Left lung (tissue), 14 donors: ENCODE data around the gene SLC35G1. TPM values are rescaled to one million over a fixed set of nuclear protein-coding genes. Genes with fewer than 3 reads are reported as not detected.

ENCODE experiments used
- ATAC-seq: fragments of 200-7000 bp; cut with Tn5 transposase; one replicate; pipeline ENCODE4 v1.9.1; 2020; ENCODE audit warnings: moderate library complexity
- DNase-seq, 4 donors: peaks; one replicate each; pipeline ENCODE4 v3.0.0-alpha.2; 2013 to 2020
- H3K27ac ChIP-seq, 2 donors: fragments of 200-600 bp; sonication (generic) in 1 of 2; one replicate each; pipeline versions ENCODE4 v1.5.0 to v1.8.0; 2020 to 2021
- H3K27me3 ChIP-seq, 2 donors: fragments of 200-600 bp; sonication (generic) in 1 of 2; one replicate each; pipeline versions ENCODE4 v1.5.0 to v1.8.0; 2020 to 2021
- H3K36me3 ChIP-seq, 2 donors: fragments of 200-600 bp; sonication (generic) in 1 of 2; one replicate each; pipeline versions ENCODE4 v1.5.0 to v1.8.0; 2020 to 2021
- H3K4me1 ChIP-seq, 2 donors: fragments of 200-600 bp; one replicate each; pipeline ENCODE4 v1.8.0; 2021
- H3K4me3 ChIP-seq, 2 donors: fragments of 200-600 bp; sonication (generic) in 1 of 2; one replicate each; pipeline versions ENCODE4 v1.5.0 to v1.8.0; 2020 to 2021; ENCODE audit warnings: mild to moderate bottlenecking in 1 of 2
- H3K9me3 ChIP-seq, 2 donors: fragments of 200-600 bp; sonication (generic) in 1 of 2; one replicate each; pipeline versions ENCODE4 v1.5.0 to v1.8.0; 2020 to 2021
- CTCF ChIP-seq, 2 donors: fragments of 200-600 bp; sonication (generic) in 1 of 2; IDR thresholded peaks; one replicate each; pipeline versions ENCODE4 v1.5.0 to v1.8.0; 2021; ENCODE audit warnings: antibody characterized with exemption in 2 of 2
- intact Hi-C, 2 donors: fragments of 100-400 bp; cut with DNase I; formaldehyde crosslinking; loops; one replicate each; pipeline versions ENCODE4 v1.11.2 to v1.14.2; 2022
- long read RNA-seq, 12 donors: library from polyadenylated mRNA in 2 of 12; unstranded in 2 of 12; transcript quantifications; one replicate each; pipeline ENCODE4 v2.0.0 and lab custom pipeline, GENCODE V29; 2019 to 2026
- polyA plus RNA-seq, 6 donors: library from polyadenylated mRNA; unstranded; fragments of 120-200 nt; gene quantifications; one replicate each; pipeline ENCODE4 v1.2.1, GENCODE V29; 2013; ENCODE audit not compliant: insufficient read length in 6 of 6
- total RNA-seq, 2 donors: library from RNA; stranded (reverse); fragmentation: NEBNext Ultra II Directional; extraction: Animal tissue kit (Norgen Biotek cat#: 25700); gene quantifications; one replicate each; pipeline ENCODE4 v1.2.1, GENCODE V29; 2021
- donor health status: DM: no; HTN: yes; CAD: no.
- donor health status: DM: no; HTN: no; CAD: no.

Gene SLC35G1
- 1 to 10 TPM; 3.7 to 5.7 TPM for total RNA-seq
- 1 to 10 TPM; 6.9 to 8.7 (median 7.8) TPM for polyA plus RNA-seq
- long read RNA-seq, donor 1, partial matches to known transcripts: 0 of 2 reads
- long read RNA-seq, donor 1, other reads (novel, unspliced or antisense): 0 of 2 reads
- long read RNA-seq, donor 2, partial matches to known transcripts: 0 of 2 reads
- long read RNA-seq, donor 2, other reads (novel, unspliced or antisense): 0 of 2 reads
- long read RNA-seq, donor 3, partial matches to known transcripts: 0 of 1 reads
- long read RNA-seq, donor 3, other reads (novel, unspliced or antisense): 0 of 1 reads
- long read RNA-seq, donor 4, partial matches to known transcripts: 1 of 7 reads
- long read RNA-seq, donor 4, other reads (novel, unspliced or antisense): 2 of 7 reads
- long read RNA-seq, donor 5: 0 reads
- long read RNA-seq, donor 6, partial matches to known transcripts: 0 of 3 reads
- long read RNA-seq, donor 6, other reads (novel, unspliced or antisense): 0 of 3 reads
- long read RNA-seq, donor 7, partial matches to known transcripts: 0 of 2 reads
- long read RNA-seq, donor 7, other reads (novel, unspliced or antisense): 0 of 2 reads
- long read RNA-seq, donor 8, partial matches to known transcripts: 0 of 1 reads
- long read RNA-seq, donor 8, other reads (novel, unspliced or antisense): 0 of 1 reads
- long read RNA-seq, donor 9: 0 reads
- long read RNA-seq, donor 10: 0 reads
- long read RNA-seq, donor 11, partial matches to known transcripts: 0 of 2 reads
- long read RNA-seq, donor 11, other reads (novel, unspliced or antisense): 0 of 2 reads
- long read RNA-seq, donor 12, partial matches to known transcripts: 0 of 3 reads
- long read RNA-seq, donor 12, other reads (novel, unspliced or antisense): 0 of 3 reads

DNA sequence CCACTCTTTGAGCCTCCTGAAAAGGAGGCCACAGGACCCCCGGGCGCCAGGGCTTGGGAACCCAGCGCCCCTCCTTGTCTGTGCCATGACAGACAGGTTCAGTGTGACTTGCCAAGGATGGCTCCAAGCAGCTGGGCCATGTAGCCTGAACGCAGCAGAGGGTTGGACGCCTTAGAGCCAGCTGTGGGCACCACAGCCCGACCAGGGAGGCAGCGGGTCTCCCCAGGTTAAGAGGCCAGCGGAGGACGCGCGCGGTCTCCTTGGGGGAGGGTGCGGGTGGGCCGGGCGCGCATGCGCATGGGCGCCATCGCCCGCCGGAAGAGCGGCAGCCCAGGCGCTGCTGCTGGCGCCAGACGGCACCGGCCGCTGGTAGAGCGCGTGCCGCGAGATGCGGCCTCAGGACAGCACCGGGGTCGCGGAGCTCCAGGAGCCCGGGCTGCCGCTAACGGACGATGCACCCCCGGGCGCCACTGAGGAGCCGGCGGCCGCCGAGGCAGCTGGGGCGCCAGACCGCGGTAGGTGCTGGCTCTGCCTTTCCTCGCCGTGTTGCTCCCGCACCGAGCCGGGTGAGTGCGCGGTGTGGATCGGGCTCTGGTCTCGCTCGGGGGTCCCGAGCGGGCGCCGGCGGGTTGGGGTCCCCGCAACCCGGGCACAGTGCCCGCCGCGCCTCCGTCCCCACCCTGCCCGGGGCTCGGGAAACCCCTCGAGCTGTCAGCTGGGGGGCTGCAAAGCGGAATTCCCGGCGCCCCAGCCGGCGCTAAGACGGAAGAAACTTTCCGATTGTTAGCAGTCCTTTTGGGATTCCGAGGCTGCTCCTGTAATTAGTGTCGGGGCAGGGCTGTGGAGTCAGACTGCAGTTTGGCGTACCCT, at the start of gene SLC35G1:
Gene SLC35G1, plus strand, starts transcription at position 333 of the 870 bp plus-strand sequence. Its CDS starts 56 bp downstream, at position 389.
- ATAC-seq: peak; percentile 96
- H3K4me3 ChIP-seq: peak within 1 kb of the TSS; percentile 68 to 97
- no peaks in the 10 kb centered on the region for H3K36me3 ChIP-seq
- H3K27ac ChIP-seq: peak within 1 kb of the TSS in 1 of 2 donors; percentile 64
- peaks cover 0 to 15% of the 10 kb centered on the region in 2 donors for H3K4me1 ChIP-seq
- TF ChIP-seq CTCF (IDR thresholded peaks at IDR 0.05): no peak
- peaks cover 0 to 13% of the 10 kb centered on the region in 2 donors for H3K27me3 ChIP-seq
- intact Hi-C loops: no loop called here
- peak; percentile 68 to 91 (median 76) for DNase-seq
- H3K9me3 ChIP-seq: no peaks in the 10 kb centered on the region

DNA sequence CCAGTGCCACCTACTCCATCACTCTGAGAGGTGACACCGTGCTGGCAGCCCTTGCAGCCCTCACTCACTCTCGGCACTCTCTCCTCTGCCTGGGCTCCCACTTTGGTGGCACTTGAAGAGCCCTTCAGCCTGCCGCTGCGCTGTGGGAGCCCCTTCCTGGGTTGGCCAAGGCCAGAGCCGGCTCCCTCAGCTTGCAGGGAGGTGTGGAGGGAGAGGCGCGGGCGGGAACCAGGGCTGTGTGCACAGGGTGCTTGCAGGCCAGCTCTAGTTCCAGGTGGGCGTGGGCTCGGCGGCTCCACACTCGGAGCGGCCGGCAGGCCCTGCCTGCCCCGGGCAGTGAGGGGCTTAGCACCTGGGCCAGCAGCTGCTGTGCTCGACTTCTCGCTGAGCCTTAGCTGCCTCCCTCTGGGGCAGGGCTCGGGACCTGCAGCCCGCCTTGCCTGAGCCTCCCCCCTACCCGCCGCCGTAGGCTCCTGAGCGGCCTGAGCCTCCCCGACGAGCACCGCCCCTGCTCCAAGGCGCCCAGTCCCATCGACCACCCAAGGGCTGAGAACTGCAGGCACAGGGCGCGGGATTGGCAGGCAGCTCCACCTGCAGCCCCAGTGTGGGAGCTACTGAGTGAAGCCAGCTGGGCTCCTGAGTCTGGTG, 48.7 kb upstream of the SLC35G1 start:
- no peak for TF ChIP-seq CTCF (IDR thresholded peaks at IDR 0.05)
- DNase-seq: peak in 2 of 4 donors; percentile 45 to 63
- intact Hi-C loops: no loop called here
- peak; percentile 75 for ATAC-seq
- no peaks in the 10 kb centered on the region for H3K27me3 ChIP-seq
- no peaks in the 10 kb centered on the region for H3K4me1 ChIP-seq
- H3K9me3 ChIP-seq: no peaks in the 10 kb centered on the region
- no peak overlapping the region for H3K27ac ChIP-seq
- H3K36me3 ChIP-seq: no peaks in the 10 kb centered on the region
- H3K4me3 ChIP-seq: no peak overlapping the region

- peak; percentile 57 for ATAC-seq
- no peak overlapping the region for H3K27ac ChIP-seq
- H3K27me3 ChIP-seq: no peaks in the 10 kb centered on the region
- no peaks in the 10 kb centered on the region for H3K4me1 ChIP-seq
- no peaks in the 10 kb centered on the region for H3K36me3 ChIP-seq
- intact Hi-C loops: no loop called here
- no peak overlapping the region for H3K4me3 ChIP-seq
- no peak for TF ChIP-seq CTCF (IDR thresholded peaks at IDR 0.05)
- H3K9me3 ChIP-seq: no peaks in the 10 kb centered on the region
- DNase-seq: no peak
These were observed 44.2 kb upstream of the SLC35G1 start for GRCh38 chr10:93849593-93849992.

GRCh38 chr10:93850031-93851015, 43.5 kb upstream of the SLC35G1 start:
- H3K4me3 ChIP-seq: no peak overlapping the region
- no peak for TF ChIP-seq CTCF (IDR thresholded peaks at IDR 0.05)
- H3K36me3 ChIP-seq: no peaks in the 10 kb centered on the region
- H3K9me3 ChIP-seq: no peaks in the 10 kb centered on the region
- H3K27me3 ChIP-seq: no peaks in the 10 kb centered on the region
- no peaks in the 10 kb centered on the region for H3K4me1 ChIP-seq
- peak in 1 of 4 donors; percentile 60 for DNase-seq
- H3K27ac ChIP-seq: no peak overlapping the region
- ATAC-seq: peak; percentile 15
- intact Hi-C loops: no loop called here
